Measurements from ENCODE around the gene AREL1.
A peak's percentile ranks its signal among the peaks of the same experiment; 100 is the strongest.

Gene AREL1

GRCh38 chr14:74702293-74702692 is 10.6 kb downstream of the AREL1 start:
- no peak for DNase-seq
- in situ Hi-C loops (cut with MboI; ENCODE audit: low pct_unique_long_range_greater_than_20kb, low sequenced_read_pairs) = no loop called here

GRCh38 chr14:74698465-74698864 is 14.4 kb downstream of the AREL1 start:
- no peak for DNase-seq
- in situ Hi-C loops (cut with MboI; ENCODE audit: low pct_unique_long_range_greater_than_20kb, low sequenced_read_pairs) = no loop called here

- in situ Hi-C loops (cut with MboI; ENCODE audit: low pct_unique_long_range_greater_than_20kb, low sequenced_read_pairs) = no loop called here
- no peak for DNase-seq
Measured at GRCh38 chr14:74697976-74698375, 14.9 kb downstream of the AREL1 start.

GRCh38 chr14:74697543-74697942 is 15.3 kb downstream of the AREL1 start:
- in situ Hi-C loops (cut with MboI; ENCODE audit: low pct_unique_long_range_greater_than_20kb, low sequenced_read_pairs) = no loop called here
- no peak for DNase-seq

GRCh38 chr14:74697011-74697410 is 15.9 kb downstream of the AREL1 start:
- DNase-seq = no peak
- in situ Hi-C loops (cut with MboI; ENCODE audit: low pct_unique_long_range_greater_than_20kb, low sequenced_read_pairs) = no loop called here

DNA sequence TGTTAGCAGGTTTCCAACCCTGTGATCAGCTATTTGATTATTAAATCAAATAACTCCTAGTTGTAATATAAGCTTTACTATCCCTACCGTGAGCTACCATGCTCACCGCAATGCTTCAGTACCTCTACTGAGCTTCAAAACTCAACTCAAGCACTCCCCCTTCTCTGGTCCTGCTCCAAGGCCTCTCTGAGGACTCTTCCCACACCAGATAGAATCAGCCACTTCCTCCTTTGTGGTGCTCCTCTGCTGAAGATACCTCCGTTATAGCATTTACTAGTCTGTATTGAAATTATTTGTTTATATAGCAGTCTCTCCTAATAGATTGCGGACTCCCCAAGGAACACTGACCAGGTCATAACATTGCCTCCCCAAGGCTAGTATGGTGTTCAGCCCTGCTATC is 17.5 kb downstream of the AREL1 start:
- peak; percentile 41 for DNase-seq
- in situ Hi-C loops (cut with MboI; ENCODE audit: low pct_unique_long_range_greater_than_20kb, low sequenced_read_pairs) = no loop called here

DNA sequence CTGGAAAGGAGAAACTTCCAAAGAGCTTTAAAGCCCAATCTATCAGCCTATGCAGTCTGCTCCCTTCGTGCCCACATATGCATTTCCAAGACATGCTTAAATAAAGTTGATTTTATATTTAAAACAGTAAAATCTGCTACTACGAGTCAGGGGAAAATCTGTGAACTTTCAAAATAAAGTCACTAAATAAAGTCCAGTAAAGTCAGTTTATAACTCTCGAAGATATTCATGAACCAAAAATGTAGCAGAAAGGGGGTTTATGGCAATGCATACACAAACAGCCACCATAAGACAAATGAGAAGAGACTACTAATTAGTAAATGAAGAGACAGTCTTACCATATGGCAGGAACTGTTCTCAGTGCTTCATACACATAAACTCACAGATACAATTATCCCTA is 19.7 kb downstream of the AREL1 start:
- DNase-seq = no peak
- in situ Hi-C loops (cut with MboI; ENCODE audit: low pct_unique_long_range_greater_than_20kb, low sequenced_read_pairs) = no loop called here

DNA sequence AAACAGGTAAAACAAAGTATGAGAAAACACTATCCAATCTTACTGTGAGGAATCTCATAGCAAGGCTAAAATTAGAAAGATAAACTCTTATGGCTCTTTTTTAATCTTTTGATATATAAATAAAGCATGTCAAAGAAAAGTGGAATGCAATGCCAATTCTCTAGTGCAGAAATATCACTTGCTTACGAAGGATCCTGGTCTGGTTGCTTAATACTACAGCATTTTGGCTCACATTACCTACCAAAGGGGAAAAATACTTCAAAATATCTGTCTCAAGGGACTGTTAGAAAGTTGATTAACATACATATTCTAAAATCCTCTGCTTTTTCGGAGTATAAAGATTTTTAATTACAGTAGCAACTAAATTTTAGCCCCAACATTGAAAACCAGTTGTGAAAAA is 21.4 kb downstream of the AREL1 start:
- in situ Hi-C loops (cut with MboI; ENCODE audit: low pct_unique_long_range_greater_than_20kb, low sequenced_read_pairs) = no loop called here
- DNase-seq = no peak

GRCh38 chr14:74685921-74686678 is 26.8 kb downstream of the AREL1 start:
- in situ Hi-C loops (cut with MboI; ENCODE audit: low pct_unique_long_range_greater_than_20kb, low sequenced_read_pairs) = no loop called here
- no peak for DNase-seq

DNA sequence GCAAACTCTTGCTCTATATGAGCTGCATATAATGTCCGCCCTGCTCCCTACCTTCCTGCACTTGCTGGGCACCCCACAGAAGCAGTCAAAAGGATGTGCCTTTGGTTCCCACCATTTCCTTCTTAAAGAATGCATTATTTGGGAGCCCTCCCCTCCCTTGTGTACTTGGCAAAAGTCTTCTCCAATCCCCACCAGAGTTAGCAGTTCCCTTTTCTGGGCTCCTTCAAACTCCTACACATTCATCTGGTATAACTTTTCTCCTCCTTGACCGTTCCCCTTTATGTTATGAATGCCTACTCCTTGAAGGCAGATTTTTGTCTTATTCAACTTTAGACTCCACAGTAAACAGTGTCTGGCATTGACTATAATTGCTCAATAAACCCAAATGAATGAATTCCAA is 27.8 kb downstream of the AREL1 start:
- in situ Hi-C loops (cut with MboI; ENCODE audit: low pct_unique_long_range_greater_than_20kb, low sequenced_read_pairs) = no loop called here
- peak; percentile 78 for DNase-seq

- in situ Hi-C loops (cut with MboI; ENCODE audit: low pct_unique_long_range_greater_than_20kb, low sequenced_read_pairs) = no loop called here
- DNase-seq = peak; percentile 85
Measured at GRCh38 chr14:74684434-74684833, 28.4 kb downstream of the AREL1 start.

DNA sequence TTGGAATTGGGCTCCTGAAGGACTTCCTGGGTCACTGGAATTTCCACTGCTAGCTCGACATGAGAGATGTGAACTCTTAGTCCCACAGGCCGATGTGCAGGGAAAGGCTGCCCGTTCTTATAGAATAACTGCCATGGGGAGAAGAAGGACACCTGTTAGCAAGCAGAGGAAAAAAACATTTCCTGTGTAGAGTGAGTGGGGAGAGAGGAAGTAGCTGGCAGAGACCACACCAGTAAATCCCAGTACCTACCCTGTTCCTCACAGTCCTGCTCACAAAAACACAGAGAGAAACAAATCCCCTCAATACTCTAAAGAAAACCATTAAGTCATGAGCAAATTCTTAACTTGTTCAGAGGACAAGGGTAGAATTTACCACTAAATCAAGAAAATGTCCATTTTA is 29.5 kb downstream of the AREL1 start:
- peak; percentile 64 for DNase-seq
- in situ Hi-C loops (cut with MboI; ENCODE audit: low pct_unique_long_range_greater_than_20kb, low sequenced_read_pairs) = no loop called here

DNA sequence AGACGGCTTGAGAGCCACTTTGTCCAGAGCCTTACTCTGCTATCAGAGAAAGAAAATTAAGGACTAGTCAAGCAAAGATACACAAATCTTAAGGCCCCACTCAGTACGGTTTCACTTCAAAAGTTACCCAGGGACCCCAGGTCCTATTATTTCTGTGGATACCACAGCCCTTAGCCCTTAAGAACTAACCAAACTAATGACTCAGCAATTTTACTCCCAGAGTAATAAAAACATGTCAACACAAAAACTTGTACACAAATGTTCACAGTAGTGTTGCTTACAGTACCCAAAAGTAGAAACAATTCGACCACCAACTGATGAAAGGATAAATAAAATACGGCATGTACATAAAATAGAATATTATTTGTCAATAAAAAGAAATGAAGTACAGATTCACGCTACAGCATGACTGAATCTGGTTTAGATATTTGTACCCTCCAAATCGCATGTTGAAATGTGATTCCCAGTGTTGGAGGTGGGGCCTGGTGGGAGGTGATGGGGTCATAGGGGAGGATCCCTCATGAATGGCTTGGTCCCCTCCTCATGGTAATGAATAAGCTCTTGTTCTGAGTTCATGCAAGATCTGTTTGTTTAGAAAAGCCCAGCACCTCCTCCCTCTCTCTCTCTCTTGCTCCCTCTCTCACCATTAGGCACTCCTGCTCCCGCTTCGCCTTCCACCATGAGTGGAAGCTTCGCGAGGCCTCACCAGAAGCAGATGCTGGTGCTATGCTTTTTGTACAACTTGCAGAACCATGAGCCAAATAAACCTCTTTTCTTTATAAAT is 30.5 kb downstream of the AREL1 start:
- DNase-seq = no peak
- in situ Hi-C loops (cut with MboI; ENCODE audit: low pct_unique_long_range_greater_than_20kb, low sequenced_read_pairs) = no loop called here

DNA sequence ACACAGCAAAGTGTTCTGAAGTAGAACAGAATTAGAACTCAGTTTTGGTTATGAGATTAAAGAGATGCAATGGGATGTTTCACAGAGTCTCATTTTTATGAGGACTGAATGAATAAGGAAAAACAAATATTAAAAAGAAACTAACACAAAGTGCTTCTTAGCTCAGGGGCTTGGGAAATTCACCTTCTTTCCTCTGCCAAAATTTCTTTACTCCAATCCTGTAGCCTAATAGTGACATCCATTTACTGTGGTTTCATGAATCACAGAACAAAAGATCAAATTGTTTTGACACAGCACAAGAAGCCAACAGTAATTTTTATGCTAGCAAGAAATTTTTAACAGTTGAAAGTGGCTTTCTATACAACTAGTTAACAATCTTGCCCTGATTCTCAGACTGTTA is 37.7 kb downstream of the AREL1 start:
- in situ Hi-C loops (cut with MboI; ENCODE audit: low pct_unique_long_range_greater_than_20kb, low sequenced_read_pairs) = no loop called here

GRCh38 chr14:74673768-74674167 is 39.1 kb downstream of the AREL1 start:
- in situ Hi-C loops (cut with MboI; ENCODE audit: low pct_unique_long_range_greater_than_20kb, low sequenced_read_pairs) = no loop called here
- DNase-seq = no peak

More for the DNA sequence above, 37.7 kb downstream of the AREL1 start:
- no peak for DNase-seq

- in situ Hi-C loops (cut with MboI; ENCODE audit: low pct_unique_long_range_greater_than_20kb, low sequenced_read_pairs) = no loop called here
Measured at GRCh38 chr14:74671789-74672188, 41.1 kb downstream of the AREL1 start.

GRCh38 chr14:74670726-74671411 is 42.0 kb downstream of the AREL1 start:
- in situ Hi-C loops (cut with MboI; ENCODE audit: low pct_unique_long_range_greater_than_20kb, low sequenced_read_pairs) = no loop called here

More at GRCh38 chr14:74671789-74672188, 41.1 kb downstream of the AREL1 start:
- DNase-seq = no peak

GRCh38 chr14:74669846-74670245 is 43.0 kb downstream of the AREL1 start:
- no peak for DNase-seq
- in situ Hi-C loops (cut with MboI; ENCODE audit: low pct_unique_long_range_greater_than_20kb, low sequenced_read_pairs) = no loop called here

More at GRCh38 chr14:74670726-74671411, 42.0 kb downstream of the AREL1 start:
- DNase-seq = no peak

DNA sequence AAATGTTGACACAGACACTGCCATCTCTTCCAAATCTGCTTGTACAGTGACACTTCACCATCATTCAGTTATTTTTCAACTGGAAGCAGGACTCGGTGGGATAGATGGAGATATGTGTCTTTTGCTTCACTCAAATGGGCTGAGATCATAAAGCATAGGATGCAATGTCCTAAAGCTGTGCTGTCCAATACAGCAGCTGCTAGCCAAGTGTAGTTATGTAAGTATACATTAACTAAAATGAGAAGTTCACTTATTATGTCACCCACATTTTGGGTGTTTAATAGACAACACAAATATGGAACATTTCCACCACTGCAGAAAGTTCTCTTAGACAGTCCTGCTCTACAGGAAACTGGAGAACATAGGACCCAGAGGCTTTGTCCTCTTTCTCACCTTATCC is 43.6 kb downstream of the AREL1 start:
- in situ Hi-C loops (cut with MboI; ENCODE audit: low pct_unique_long_range_greater_than_20kb, low sequenced_read_pairs) = no loop called here

DNA sequence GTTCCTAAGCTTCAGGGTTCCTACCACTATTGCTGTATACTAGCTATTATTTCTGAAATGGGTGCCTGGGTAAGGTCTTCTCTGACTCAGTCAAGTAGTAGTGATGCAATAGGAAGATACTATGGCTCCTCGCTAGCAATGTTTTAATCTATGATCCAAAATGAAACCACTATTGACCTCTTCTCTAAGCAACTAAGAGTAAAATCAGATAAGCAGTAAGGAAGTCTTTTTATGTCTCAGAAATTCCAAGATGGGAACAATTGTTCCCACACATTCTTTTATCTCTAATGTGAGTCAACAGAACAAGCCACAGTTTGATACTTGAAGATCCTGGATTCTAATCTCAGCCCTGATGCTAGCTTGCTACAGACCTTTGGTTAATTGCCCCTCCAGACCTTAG is 45.1 kb downstream of the AREL1 start:
- in situ Hi-C loops (cut with MboI; ENCODE audit: low pct_unique_long_range_greater_than_20kb, low sequenced_read_pairs) = no loop called here
- DNase-seq = no peak

More for the DNA sequence above, 43.6 kb downstream of the AREL1 start:
- no peak for DNase-seq

All from KBM-7 (cell line).